NCI-H1436 treated with DMSO at 0.1 percent for 48 hours (cell line): ENCODE results near the gene HOOK1.
"Not testable (repeated sequence)": the region's sequence is repeated elsewhere in the genome, so short reads cannot be mapped to it uniquely, and the experiment has no call there.

Experiments
- DNase-seq: peaks from one replicate; lab custom pipeline; 2025; lab: John Stamatoyannopoulos, UW

HOOK1 gene

GRCh38 chr1:59885160-59885832, 70.5 kb downstream of the HOOK1 start:
- DNase-seq = no peak

GRCh38 chr1:59892841-59893811, 78.4 kb downstream of the HOOK1 start:
- no peak for DNase-seq

- no peak for DNase-seq
Observed at GRCh38 chr1:59897165-59897564, 82.4 kb downstream of the HOOK1 start.

- DNase-seq = no peak
Observed at GRCh38 chr1:59898927-59899326, 84.2 kb downstream of the HOOK1 start.

GRCh38 chr1:59900640-59901039, 85.9 kb downstream of the HOOK1 start:
- no peak for DNase-seq

GRCh38 chr1:59901770-59902388, 87.1 kb downstream of the HOOK1 start:
- DNase-seq = no peak

GRCh38 chr1:59903141-59903754, 88.5 kb downstream of the HOOK1 start:
- no peak for DNase-seq

- no peak for DNase-seq
Observed at GRCh38 chr1:59906931-59907330, 92.2 kb downstream of the HOOK1 start.

GRCh38 chr1:59908084-59908483, 93.3 kb downstream of the HOOK1 start:
- DNase-seq = no peak

GRCh38 chr1:59908682-59909081, 93.9 kb downstream of the HOOK1 start:
- no peak for DNase-seq

- not testable (repeated sequence) for DNase-seq
Observed at GRCh38 chr1:59914791-59915286, 100.1 kb downstream of the HOOK1 start.

GRCh38 chr1:59915516-59915915, 100.8 kb downstream of the HOOK1 start:
- DNase-seq = no peak

- DNase-seq = no peak
Observed at GRCh38 chr1:59917026-59917784, 102.5 kb downstream of the HOOK1 start.

- DNase-seq = no peak
Observed at GRCh38 chr1:59917785-59918180, 103.0 kb downstream of the HOOK1 start.

- DNase-seq = no peak
Observed at GRCh38 chr1:59919746-59920145, 105.0 kb downstream of the HOOK1 start.

- DNase-seq = not testable (repeated sequence)
Observed at GRCh38 chr1:59921258-59921899, 106.6 kb downstream of the HOOK1 start.

GRCh38 chr1:59924653-59925052, 109.9 kb downstream of the HOOK1 start:
- DNase-seq = no peak
